Renal pelvis (tissue), 4 donors: ENCODE measurements around the gene LIN37. TPM values are rescaled to one million over a fixed set of nuclear protein-coding genes. Genes with fewer than 3 reads are reported as not detected.

Experiments used
- DNase-seq: peaks from one replicate; pipeline ENCODE4 v3.0.0-alpha.2; 2013
- polyA plus RNA-seq, 3 donors: library from polyadenylated mRNA; unstranded; fragments of 120-200 nt; gene quantifications; one replicate each; pipeline ENCODE4 v1.2.1, GENCODE V29; 2013; ENCODE audit not compliant: insufficient read length in 3 of 3

Gene LIN37
- polyA plus RNA-seq, 3 donors, result 13.1 to 14.0 (median 13.8) TPM

- no peak for DNase-seq
Observed at GRCh38 chr19:35773020-35773806, 24.8 kb downstream of the LIN37 start.

- no peak for DNase-seq
Observed at GRCh38 chr19:35774274-35775045, 26.1 kb downstream of the LIN37 start.

GRCh38 chr19:35775046-35775297, 26.6 kb downstream of the LIN37 start:
- DNase-seq, result no peak

- DNase-seq, result peak; percentile 97
Observed at GRCh38 chr19:35775298-35776101, 27.1 kb downstream of the LIN37 start, which contains the start of gene ARHGAP33. TSS of gene ARHGAP33 (plus strand) at chr19:35775564. CDS start at chr19:35775659, 95 bp downstream.

- DNase-seq, result no peak
Observed at GRCh38 chr19:35776102-35776788, 27.9 kb downstream of the LIN37 start.

- DNase-seq, result no peak
Observed at GRCh38 chr19:35777086-35777841, 28.9 kb downstream of the LIN37 start.

GRCh38 chr19:35777961-35778360, 29.6 kb downstream of the LIN37 start:
- DNase-seq, result no peak

- no peak for DNase-seq
Observed at GRCh38 chr19:35779033-35779432, 30.7 kb downstream of the LIN37 start.

GRCh38 chr19:35780058-35780457, 31.7 kb downstream of the LIN37 start:
- DNase-seq, result no peak

- DNase-seq, result no peak
Observed at GRCh38 chr19:35780717-35781116, 32.3 kb downstream of the LIN37 start.

- no peak for DNase-seq
Observed at GRCh38 chr19:35781650-35782049, 33.3 kb downstream of the LIN37 start.

- DNase-seq, result no peak
Observed at GRCh38 chr19:35782589-35782988, 34.2 kb downstream of the LIN37 start.

GRCh38 chr19:35783469-35784434, 35.4 kb downstream of the LIN37 start:
- no peak for DNase-seq

GRCh38 chr19:35784503-35785338, 36.3 kb downstream of the LIN37 start:
- DNase-seq, result no peak

- DNase-seq, result no peak
Observed at GRCh38 chr19:35785339-35785627, 36.9 kb downstream of the LIN37 start.

- no peak for DNase-seq
Observed at GRCh38 chr19:35786299-35787160, 38.2 kb downstream of the LIN37 start.

- DNase-seq, result no peak
Observed at GRCh38 chr19:35787227-35787799, 38.9 kb downstream of the LIN37 start.
